Measurements from ENCODE around the gene BEGAIN. TPM values are rescaled to one million over a fixed set of nuclear protein-coding genes. Genes with fewer than 3 reads are reported as not detected.

BEGAIN gene
- total RNA-seq, 1 experiment from 2014 or later, result 7.0 TPM

DNA sequence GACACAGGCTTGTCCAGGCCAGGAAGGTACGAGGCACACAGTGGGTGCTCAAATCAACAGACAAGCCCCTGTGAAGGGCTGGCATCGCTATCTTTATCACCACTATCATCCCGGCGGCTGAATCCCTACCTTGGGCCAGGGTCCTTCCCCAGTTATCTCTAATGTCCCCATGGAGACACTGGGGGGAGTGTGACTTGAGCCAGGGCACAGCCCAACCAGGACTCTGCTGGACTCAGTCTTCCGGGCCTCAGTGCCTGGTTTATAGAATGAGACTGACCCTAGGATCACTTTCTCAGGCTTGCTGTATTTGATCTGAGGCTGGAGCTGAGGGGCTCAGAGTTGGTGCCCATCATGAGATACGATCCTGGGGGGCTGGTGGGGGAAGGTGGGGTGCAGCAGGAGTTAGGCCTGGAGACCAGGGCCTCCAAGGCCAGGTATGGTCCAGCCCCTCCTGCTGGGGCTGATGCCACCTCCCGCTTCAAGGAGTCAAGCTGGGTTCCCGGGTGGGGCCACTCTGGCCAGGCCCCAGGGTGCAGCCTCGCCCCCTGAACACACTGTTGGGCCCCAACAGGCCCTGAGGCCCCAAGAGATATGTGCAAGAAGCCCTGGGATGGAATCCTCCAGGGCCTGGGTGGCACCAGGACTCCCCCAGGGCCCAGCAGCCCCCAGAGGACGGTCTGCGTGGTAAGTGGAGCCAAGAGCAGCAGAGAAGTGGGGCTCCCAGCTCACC, 11.8 kb downstream of the BEGAIN start:
- ChIA-PET POLR2A (no interaction called here), CTCF (no interaction called here)
- Mint-ChIP-seq H3K27me3 (ENCODE audit: insufficient read depth, unreplicated experiment) (no peaks in the 10 kb centered on the region), H3K4me1 (ENCODE audit: insufficient read depth, unreplicated experiment) (no peaks in the 10 kb centered on the region), H3K4me3 (ENCODE audit: unreplicated experiment) (no peak overlapping the region), H3K27ac (ENCODE audit: low read depth, unreplicated experiment) (no peak overlapping the region), H3K9me3 (ENCODE audit: unreplicated experiment) (no peaks in the 10 kb centered on the region), H3K36me3 (ENCODE audit: insufficient read depth, unreplicated experiment) (peaks cover 6% of the 10 kb centered on the region)
- DNase-seq (ENCODE audit: unreplicated experiment), result no peak
- intact Hi-C loops (cut with micrococcal nuclease), result no loop called here
- TF ChIP-seq, protein P1, sequence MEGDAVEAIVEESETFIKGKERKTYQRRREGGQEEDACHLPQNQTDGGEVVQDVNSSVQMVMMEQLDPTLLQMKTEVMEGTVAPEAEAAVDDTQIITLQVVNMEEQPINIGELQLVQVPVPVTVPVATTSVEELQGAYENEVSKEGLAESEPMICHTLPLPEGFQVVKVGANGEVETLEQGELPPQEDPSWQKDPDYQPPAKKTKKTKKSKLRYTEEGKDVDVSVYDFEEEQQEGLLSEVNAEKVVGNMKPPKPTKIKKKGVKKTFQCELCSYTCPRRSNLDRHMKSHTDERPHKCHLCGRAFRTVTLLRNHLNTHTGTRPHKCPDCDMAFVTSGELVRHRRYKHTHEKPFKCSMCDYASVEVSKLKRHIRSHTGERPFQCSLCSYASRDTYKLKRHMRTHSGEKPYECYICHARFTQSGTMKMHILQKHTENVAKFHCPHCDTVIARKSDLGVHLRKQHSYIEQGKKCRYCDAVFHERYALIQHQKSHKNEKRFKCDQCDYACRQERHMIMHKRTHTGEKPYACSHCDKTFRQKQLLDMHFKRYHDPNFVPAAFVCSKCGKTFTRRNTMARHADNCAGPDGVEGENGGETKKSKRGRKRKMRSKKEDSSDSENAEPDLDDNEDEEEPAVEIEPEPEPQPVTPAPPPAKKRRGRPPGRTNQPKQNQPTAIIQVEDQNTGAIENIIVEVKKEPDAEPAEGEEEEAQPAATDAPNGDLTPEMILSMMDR (IDR thresholded peaks at IDR 0.05; ENCODE audit: unreplicated experiment), result no peak
- no TSS peak for BruUV-seq (replicated peaks)

- DNase-seq (ENCODE audit: unreplicated experiment), result no peak
- ChIA-PET CTCF (no interaction called here), POLR2A (no interaction called here)
- Mint-ChIP-seq H3K9me3 (ENCODE audit: unreplicated experiment) (no peaks in the 10 kb centered on the region), H3K4me3 (ENCODE audit: unreplicated experiment) (no peak overlapping the region), H3K27me3 (ENCODE audit: insufficient read depth, unreplicated experiment) (peaks cover 2% of the 10 kb centered on the region), H3K4me1 (ENCODE audit: insufficient read depth, unreplicated experiment) (no peaks in the 10 kb centered on the region), H3K27ac (ENCODE audit: low read depth, unreplicated experiment) (no peak overlapping the region), H3K36me3 (ENCODE audit: insufficient read depth, unreplicated experiment) (peaks cover 6% of the 10 kb centered on the region)
- intact Hi-C loops (cut with micrococcal nuclease), result no loop called here
- BruUV-seq (replicated peaks), result no TSS peak
- TF ChIP-seq, protein P1 (IDR thresholded peaks at IDR 0.05; ENCODE audit: unreplicated experiment), result no peak
Observed at GRCh38 chr14:100574642-100575031, 12.6 kb downstream of the BEGAIN start.

- CTCF ChIA-PET, result no interaction called here
- no peak for DNase-seq (ENCODE audit: unreplicated experiment)
- H3K36me3 Mint-ChIP-seq (ENCODE audit: insufficient read depth, unreplicated experiment), result peaks cover 6% of the 10 kb centered on the region
- no peak overlapping the region for H3K27ac Mint-ChIP-seq (ENCODE audit: low read depth, unreplicated experiment)
- H3K9me3 Mint-ChIP-seq (ENCODE audit: unreplicated experiment), result no peaks in the 10 kb centered on the region
- no peak overlapping the region for H3K4me3 Mint-ChIP-seq (ENCODE audit: unreplicated experiment)
- intact Hi-C loops (cut with micrococcal nuclease), result no loop called here
- POLR2A ChIA-PET, result no interaction called here
- H3K4me1 Mint-ChIP-seq (ENCODE audit: insufficient read depth, unreplicated experiment), result no peaks in the 10 kb centered on the region
- no TSS peak for BruUV-seq (replicated peaks)
- TF ChIP-seq, protein P1 (IDR thresholded peaks at IDR 0.05; ENCODE audit: unreplicated experiment), result no peak
- H3K27me3 Mint-ChIP-seq (ENCODE audit: insufficient read depth, unreplicated experiment), result peaks cover 9% of the 10 kb centered on the region
Observed at GRCh38 chr14:100573757-100574641, 13.2 kb downstream of the BEGAIN start.

GRCh38 chr14:100573002-100573756, 14.0 kb downstream of the BEGAIN start:
- peaks cover 11% of the 10 kb centered on the region for H3K27me3 Mint-ChIP-seq (ENCODE audit: insufficient read depth, unreplicated experiment)

More at GRCh38 chr14:100573002-100573756, 14.0 kb downstream of the BEGAIN start:
- TF ChIP-seq, protein P1 (IDR thresholded peaks at IDR 0.05; ENCODE audit: unreplicated experiment), result no peak
- ChIA-PET CTCF (no interaction called here), POLR2A (no interaction called here)
- intact Hi-C loops (cut with micrococcal nuclease), result no loop called here
- Mint-ChIP-seq H3K27ac (ENCODE audit: low read depth, unreplicated experiment) (no peak overlapping the region), H3K9me3 (ENCODE audit: unreplicated experiment) (no peaks in the 10 kb centered on the region), H3K36me3 (ENCODE audit: insufficient read depth, unreplicated experiment) (peaks cover 6% of the 10 kb centered on the region), H3K4me1 (ENCODE audit: insufficient read depth, unreplicated experiment) (no peaks in the 10 kb centered on the region), H3K4me3 (ENCODE audit: unreplicated experiment) (no peak overlapping the region)
- BruUV-seq (replicated peaks), result no TSS peak
- no peak for DNase-seq (ENCODE audit: unreplicated experiment)
